ENCODE measurements around the gene SCRT2.
"Not testable (repeated sequence)": the region's sequence is repeated elsewhere in the genome, so short reads cannot be mapped to it uniquely, and the experiment has no call there.

The SCRT2 gene

DNA sequence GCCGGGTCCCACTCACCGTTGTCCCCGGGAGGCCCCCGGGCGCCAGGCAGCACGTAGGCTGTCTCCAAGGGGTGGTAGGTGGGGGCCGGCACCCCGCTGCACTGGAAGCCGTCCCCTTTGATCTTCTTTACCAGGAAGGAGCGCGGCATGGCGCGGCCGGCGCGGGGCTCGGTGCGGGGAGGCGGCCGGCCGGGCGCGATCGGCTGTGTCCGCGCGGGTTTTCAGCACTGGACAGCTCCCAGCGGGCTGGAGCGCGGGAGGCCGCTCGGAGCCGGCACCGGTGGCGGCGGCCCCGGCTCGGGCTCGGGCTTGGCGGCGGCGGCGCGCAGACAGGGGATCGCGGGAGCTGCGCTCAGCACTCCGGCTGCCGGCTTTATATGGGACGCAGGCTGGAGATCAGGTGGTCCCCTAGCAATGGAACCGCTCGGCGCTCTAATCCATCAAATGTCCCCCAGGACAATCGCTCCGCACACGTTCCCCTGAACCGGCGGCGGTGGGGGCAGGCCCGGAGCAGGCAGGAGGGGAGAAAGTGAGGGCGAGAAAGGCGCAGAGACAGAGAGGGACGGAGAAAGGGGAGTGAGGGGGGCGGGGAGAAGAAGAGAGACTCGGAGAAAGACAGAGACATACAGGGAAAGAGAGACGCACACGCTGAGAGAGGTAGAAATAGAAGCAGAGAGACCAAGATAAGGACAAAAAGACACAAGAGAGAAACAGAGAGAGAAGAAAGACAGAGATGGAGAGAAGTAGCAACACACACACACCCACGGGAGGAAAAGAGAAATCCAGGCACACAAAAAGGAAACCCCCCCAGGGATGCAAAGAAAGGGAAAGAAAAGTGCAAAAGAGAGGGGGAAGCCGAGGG is at the start of gene SCRT2:
TSS of gene SCRT2 (minus strand) at position 350 of the 862 bp plus-strand sequence. CDS start at position 149, 201 bp downstream.
- peak; percentile 29 for DNase-seq

GRCh38 chr20:724797-725196 is 49.2 kb upstream of the SCRT2 start:
- DNase-seq = not testable (repeated sequence)

DNA sequence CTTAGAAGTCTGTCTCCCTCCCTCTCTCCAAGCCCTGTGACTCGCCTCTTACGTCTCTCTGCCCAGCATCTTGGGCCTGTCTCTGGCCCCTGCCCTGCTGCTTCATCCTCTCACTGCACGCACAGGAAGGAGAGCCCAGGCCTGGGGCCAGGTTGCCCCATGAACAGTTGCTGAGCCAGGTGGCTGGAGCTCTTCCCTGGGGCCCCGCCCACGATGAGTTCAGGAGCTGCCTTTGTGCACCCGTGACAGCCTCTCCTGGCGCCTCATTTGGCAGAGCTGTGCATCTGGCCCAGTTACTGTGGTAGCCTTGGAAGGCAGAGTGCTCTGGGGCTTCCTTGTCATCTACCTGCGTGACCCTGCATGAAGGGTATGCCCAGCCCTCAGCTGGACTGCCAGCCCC is 48.2 kb upstream of the SCRT2 start:
- no peak for DNase-seq

DNA sequence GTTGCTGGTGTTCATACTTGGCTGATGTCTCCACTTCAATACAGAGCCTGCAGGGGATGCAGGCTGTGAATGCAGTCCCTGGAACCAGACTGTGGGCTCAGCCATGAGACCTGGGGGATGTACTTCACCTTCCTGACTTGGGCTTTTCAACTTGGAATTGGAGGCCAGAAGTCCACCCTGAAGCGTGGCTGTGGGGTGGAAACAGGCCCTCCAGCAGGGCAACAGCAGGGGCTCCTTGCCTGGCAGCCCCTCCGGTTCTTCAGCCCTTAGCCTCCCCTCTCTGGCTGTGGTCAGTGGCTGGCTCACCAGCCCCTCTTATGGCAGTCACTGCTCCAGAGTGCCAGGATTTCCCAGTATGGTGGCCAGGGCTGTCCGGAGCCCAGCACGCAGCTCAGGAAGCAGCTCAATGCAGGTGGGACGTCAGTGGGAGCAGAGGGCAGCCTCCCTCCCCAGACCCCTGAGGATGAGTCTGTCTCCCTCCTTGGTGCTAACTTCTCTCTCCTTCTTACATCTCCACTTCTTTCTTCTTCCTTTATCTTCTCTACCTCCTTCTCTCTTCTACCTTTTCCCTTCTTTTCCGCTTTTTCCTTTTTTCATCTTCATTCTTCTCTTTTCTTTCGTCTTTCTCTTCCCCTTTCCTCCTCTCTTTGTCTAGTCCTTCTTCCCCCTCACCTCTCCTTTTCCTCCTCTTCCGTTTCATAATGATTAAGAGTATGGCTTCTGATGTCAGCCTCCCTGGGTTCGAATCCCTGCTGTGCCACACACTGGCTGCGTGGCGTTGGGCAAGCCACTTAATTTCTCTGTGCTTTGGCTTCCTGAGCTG is 47.4 kb upstream of the SCRT2 start:
- no peak for DNase-seq

- no peak for DNase-seq
Observed at GRCh38 chr20:721876-722275, 46.3 kb upstream of the SCRT2 start.

GRCh38 chr20:719816-720215 is 44.2 kb upstream of the SCRT2 start:
- DNase-seq = no peak

- DNase-seq = no peak
Observed at GRCh38 chr20:719068-719467, 43.5 kb upstream of the SCRT2 start.

- DNase-seq = no peak
Observed at GRCh38 chr20:717832-718231, 42.2 kb upstream of the SCRT2 start.

- no peak for DNase-seq
Observed at GRCh38 chr20:717271-717670, 41.7 kb upstream of the SCRT2 start.

- DNase-seq = no peak
Observed at GRCh38 chr20:714453-714852, 38.9 kb upstream of the SCRT2 start.

- no peak for DNase-seq
Observed at GRCh38 chr20:711576-711975, 36.0 kb upstream of the SCRT2 start.

DNA sequence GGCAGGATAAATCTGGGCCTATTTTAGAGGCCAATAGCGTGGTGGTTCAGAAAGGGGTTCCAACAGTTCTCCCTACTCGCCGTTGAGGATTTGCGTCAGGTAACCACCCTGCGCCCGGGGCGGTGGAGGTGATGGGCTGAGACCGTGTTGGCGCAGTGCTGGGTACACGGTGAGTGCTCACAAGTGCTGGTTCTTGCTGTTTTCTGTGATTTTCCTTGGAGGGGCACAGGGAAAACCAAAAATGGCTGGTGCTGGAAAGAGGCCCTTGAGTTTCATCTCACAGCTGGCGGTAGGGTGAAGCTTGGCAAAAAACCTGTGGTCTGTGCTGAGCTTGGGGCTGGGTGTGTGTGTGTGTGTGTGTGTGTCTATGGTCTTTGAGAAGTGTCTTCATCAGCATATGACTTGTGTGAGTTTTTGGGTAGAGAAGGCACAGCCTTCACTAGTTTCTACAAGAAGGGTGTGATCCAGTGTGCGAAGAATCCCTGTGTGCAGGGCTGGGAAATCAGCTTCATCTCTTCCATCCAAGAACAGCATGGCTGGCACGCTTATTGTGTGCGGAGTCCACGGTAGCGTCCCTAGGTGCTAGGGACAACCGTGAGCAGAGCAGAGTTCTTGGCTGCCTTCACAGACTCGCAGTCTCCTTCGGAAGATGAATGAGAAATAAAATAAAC is 35.3 kb upstream of the SCRT2 start:
- no peak for DNase-seq

GRCh38 chr20:709991-710779 is 34.6 kb upstream of the SCRT2 start:
- DNase-seq = no peak

DNA sequence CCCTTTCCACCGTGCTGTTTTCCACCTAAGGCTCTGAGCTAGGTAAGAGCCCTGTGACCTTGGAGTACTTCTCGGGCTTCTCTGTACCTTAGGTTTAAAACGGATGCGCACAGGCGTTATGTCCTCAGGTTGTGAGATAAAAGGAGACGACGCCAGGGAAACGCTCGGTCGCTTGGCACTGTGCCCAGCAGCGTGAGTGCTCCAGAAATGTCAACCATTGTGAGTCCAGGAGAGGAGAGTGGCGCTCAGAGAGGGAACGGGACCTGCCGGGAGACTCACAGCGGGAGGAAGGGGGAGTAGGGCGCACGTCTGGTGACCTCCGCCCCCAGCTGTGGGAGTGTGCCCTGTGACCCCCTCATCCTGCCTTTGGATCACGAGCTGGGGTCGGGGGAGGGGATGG is 33.8 kb upstream of the SCRT2 start:
- no peak for DNase-seq

DNA sequence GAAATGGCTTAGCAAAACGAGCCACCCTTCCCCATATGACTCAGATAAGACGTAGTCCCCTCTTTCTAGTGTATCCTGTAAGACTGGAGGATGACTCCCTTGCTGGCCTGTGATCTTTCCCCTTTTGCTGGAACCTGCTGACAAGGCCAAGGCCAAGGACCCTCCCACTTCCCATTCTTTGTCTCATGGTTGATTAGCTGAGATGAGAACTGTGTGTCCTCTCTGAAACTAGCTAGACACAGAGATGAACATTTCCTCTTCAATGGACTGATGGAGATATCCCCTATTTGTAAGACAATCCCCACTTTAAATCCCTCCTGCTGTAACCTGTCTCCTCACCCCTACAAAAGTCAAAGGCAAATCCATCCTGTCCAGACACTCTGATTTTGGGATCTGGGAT is 33.4 kb upstream of the SCRT2 start:
- DNase-seq = no peak

- no peak for DNase-seq
Observed at GRCh38 chr20:707451-708110, 32.0 kb upstream of the SCRT2 start.

GRCh38 chr20:706366-706885 is 30.8 kb upstream of the SCRT2 start:
- no peak for DNase-seq

GRCh38 chr20:704726-705125 is 29.1 kb upstream of the SCRT2 start:
- DNase-seq = no peak

DNA sequence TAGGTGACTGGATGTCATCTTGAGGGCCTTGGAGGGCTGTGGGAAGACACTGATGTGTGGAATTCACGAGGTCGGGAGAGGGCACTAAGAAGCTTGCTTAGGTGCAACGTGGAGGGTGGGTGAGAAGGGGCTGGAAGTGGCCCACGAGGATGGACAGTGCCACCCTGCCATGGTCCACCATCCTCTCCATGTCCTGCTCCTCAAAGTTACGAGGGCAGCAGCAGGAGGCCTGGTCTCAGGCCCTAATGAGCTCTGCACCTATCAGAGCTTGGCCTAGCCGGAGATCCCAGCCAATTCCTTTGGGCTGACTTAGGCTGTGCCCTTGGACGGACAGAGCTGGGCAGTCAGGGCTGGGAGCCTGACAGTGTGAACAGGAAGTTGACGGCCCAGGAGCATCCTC is 27.8 kb upstream of the SCRT2 start:
- DNase-seq = no peak

DNA sequence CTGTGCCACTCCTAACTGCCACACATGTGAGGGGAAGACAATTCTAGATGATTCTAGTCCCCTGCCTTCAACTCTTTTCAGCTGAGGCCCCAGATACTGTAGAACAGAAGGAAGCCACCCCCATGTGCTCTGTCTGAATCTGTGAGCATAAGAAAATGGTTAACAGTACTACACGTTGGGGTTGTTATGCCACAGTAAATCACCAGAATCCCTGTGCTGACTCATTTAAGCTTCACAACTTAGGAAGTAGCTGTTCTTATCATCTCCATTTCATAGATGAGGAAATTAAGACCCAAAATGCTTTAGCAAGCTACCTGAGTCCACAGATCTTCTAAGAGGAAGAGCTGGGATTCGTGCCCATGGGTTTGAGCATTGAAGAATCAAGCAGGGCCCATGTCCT is 27.4 kb upstream of the SCRT2 start:
- DNase-seq = no peak

DNA sequence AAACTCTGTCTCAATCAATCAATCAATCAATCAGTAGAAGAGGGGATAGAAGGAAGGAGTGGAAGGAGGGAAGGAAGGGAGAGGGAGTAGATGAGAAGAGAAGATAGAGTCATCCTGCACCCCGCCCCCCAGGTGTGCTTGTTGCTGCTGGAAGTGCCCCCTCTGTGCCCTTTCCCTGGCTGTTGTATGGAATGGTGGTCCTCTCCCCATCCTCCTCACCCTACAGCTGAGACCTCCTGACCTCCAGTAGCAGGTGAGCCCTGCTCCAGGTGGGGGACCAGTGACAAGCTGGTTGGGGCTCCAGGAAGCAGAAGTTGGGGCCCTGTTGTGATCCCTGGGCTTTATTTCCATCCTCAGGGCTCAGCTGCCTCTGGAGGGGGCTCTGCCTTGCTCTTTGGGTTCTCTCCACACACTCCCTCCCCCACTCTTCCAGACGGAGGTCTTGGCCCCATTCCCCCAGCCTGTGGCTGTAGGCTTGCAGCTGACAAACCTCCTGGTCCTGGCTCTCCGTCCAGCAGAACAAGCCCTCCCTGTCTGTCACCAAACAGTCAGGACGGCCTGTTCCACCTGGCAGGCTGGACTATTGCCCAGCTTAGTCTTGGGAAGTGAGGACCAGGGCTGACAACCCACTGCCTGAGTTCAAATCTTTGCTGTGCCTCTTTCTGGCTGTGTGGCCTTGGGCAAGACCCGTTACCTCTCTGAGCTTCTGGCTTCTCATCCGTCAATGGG is 26.0 kb upstream of the SCRT2 start:
- DNase-seq = no peak
